ENCODE measurements around the gene PIP4K2C.

DNA sequence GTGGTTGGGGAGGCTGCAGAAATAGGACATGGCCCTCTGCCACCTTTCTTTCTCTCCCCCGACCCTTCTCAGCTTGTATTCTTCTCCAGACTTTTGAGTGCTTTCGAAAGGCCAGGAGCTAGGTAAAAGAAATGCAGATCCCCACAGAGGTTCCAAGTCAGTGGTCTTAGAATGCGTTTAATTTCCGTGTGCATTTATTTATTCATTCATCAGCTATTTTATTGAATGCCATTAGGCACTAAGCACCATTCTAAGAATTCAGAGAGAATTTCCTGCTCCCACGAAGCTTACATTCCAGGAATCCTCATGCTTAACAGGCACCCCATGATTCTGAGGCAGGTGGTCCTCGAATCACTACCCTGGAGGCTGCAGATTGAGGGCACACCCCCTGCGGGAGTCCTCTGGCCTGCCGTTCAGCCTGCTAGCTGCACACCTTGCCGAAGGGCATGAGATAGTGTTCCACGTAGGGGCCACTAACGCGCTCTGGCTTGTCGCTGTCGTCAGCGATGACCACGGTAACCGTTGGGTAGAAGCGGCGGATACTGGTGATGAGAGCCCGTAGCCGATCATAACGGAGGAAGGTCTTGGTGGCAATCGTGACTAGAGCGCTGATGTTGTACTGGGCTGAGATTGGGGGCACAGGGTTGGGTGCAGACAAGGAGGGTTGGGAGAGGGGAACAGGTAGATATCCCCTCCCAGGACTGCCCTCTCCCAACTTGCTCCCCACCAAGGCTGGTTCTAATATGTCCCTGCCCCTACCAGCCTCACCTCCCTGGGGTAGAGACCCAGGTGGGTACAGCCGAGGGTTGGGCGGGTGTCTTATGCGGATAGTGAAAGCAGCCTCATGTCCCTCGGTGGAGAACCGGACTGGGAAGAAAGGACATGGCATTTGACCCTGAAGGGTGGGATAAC lies 37.5 kb downstream of the PIP4K2C start:
- TF ChIP-seq CTCF (conservative IDR thresholded peaks at IDR 0.05 in 1 of 2, IDR thresholded peaks at IDR 0.05 in 1 of 2; ENCODE audit: extremely low read depth in 1 of 2, insufficient read depth in 1 of 2, low read depth in 1 of 2, low read length in 2 of 2) (no peak), EZH2 (IDR thresholded peaks at IDR 0.05; ENCODE audit: borderline replicate concordance, low read length) (no peak)
